PC-3 (cell line): ENCODE measurements around the gene ATP12A.

ENCODE experiments used
- EZH2 ChIP-seq: fragments of 300-600 bp; sonication (generic); IDR thresholded peaks from one replicate; pipeline ENCODE4 v1.6.1; 2017; ENCODE audit warnings: antibody characterized with exemption, mild to moderate bottlenecking, low read length; ENCODE audit not compliant: unreplicated experiment
- EZH2phosphoT487 ChIP-seq: fragments of 300-600 bp; sonication (generic); IDR thresholded peaks from 2 replicates; pipeline ENCODE4 v1.6.1; 2018; ENCODE audit warnings: mild to moderate bottlenecking, antibody characterized with exemption, low read length, borderline replicate concordance
- TF ChIP-seq, protein P1 (sequence below): fragments of 300-600 bp; sonication (generic); conservative IDR thresholded peaks from 2 replicates; pipeline ENCODE4 v1.5.1; 2017; ENCODE audit warnings: antibody characterized with exemption, low read depth, mild to moderate bottlenecking, low read length

DNA sequence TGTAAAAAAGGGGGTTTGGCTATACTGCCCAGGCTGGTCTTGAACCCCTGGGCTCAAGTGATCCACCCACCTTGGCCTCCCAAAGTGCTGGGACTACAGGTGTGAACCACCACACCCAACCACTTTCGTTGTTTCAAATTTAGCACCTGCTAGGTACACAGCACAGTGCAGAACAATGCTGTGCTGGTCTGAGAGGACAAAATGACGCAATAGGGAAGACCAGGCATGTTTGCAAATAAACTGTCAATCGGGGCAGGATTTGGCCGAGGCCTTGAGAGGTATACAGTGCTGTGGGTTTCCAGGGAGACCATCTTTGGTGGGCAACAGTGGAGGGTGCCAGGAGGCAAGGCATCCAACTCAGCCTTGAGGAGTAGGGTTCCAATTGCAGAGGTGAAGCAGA, 37.0 kb downstream of the ATP12A start:
- TF ChIP-seq, protein P1, sequence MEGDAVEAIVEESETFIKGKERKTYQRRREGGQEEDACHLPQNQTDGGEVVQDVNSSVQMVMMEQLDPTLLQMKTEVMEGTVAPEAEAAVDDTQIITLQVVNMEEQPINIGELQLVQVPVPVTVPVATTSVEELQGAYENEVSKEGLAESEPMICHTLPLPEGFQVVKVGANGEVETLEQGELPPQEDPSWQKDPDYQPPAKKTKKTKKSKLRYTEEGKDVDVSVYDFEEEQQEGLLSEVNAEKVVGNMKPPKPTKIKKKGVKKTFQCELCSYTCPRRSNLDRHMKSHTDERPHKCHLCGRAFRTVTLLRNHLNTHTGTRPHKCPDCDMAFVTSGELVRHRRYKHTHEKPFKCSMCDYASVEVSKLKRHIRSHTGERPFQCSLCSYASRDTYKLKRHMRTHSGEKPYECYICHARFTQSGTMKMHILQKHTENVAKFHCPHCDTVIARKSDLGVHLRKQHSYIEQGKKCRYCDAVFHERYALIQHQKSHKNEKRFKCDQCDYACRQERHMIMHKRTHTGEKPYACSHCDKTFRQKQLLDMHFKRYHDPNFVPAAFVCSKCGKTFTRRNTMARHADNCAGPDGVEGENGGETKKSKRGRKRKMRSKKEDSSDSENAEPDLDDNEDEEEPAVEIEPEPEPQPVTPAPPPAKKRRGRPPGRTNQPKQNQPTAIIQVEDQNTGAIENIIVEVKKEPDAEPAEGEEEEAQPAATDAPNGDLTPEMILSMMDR = no peak
- no peak for TF ChIP-seq EZH2
- no peak for TF ChIP-seq EZH2phosphoT487
